ENCODE results near the gene G6PC2.
"Not testable (repeated sequence)": the region's sequence is repeated elsewhere in the genome, so short reads cannot be mapped to it uniquely, and the experiment has no call there.

G6PC2 gene

GRCh38 chr2:168907940-168908662 is 7.0 kb downstream of the G6PC2 start:
- no peak for DNase-seq

GRCh38 chr2:168910330-168910729 is 9.2 kb downstream of the G6PC2 start:
- no peak for DNase-seq

GRCh38 chr2:168912466-168912865 is 11.4 kb downstream of the G6PC2 start:
- no peak for DNase-seq

GRCh38 chr2:168912901-168913369 is 11.8 kb downstream of the G6PC2 start:
- DNase-seq: no peak

GRCh38 chr2:168913495-168913894 is 12.4 kb downstream of the G6PC2 start:
- DNase-seq: no peak

GRCh38 chr2:168915441-168916330 is 14.6 kb downstream of the G6PC2 start:
- no peak for DNase-seq

- DNase-seq: no peak
Observed at GRCh38 chr2:168916331-168916675, 15.2 kb downstream of the G6PC2 start.

- DNase-seq: peak; percentile 13
Observed at GRCh38 chr2:168920504-168921157, 19.5 kb downstream of the G6PC2 start.

GRCh38 chr2:168926621-168927386 is 25.7 kb downstream of the G6PC2 start:
- DNase-seq: no peak

- no peak for DNase-seq
Observed at GRCh38 chr2:168928113-168928831, 27.2 kb downstream of the G6PC2 start.

- no peak for DNase-seq
Observed at GRCh38 chr2:168929031-168929430, 27.9 kb downstream of the G6PC2 start.

GRCh38 chr2:168930242-168930641 is 29.2 kb downstream of the G6PC2 start:
- DNase-seq: no peak

GRCh38 chr2:168932174-168932573 is 31.1 kb downstream of the G6PC2 start:
- not testable (repeated sequence) for DNase-seq

GRCh38 chr2:168934826-168935225 is 33.7 kb downstream of the G6PC2 start:
- no peak for DNase-seq

GRCh38 chr2:168935810-168936581 is 34.9 kb downstream of the G6PC2 start:
- DNase-seq: no peak

- no peak for DNase-seq
Observed at GRCh38 chr2:168939061-168939460, 38.0 kb downstream of the G6PC2 start.

GRCh38 chr2:168939918-168940317 is 38.8 kb downstream of the G6PC2 start:
- no peak for DNase-seq

GRCh38 chr2:168941297-168941696 is 40.2 kb downstream of the G6PC2 start:
- DNase-seq: no peak

- no peak for DNase-seq
Observed at GRCh38 chr2:168944065-168944464, 43.0 kb downstream of the G6PC2 start.

- no peak for DNase-seq
Observed at GRCh38 chr2:168945508-168945907, 44.4 kb downstream of the G6PC2 start.

- no peak for DNase-seq
Observed at GRCh38 chr2:168948621-168949212, 47.6 kb downstream of the G6PC2 start.
